ENCODE results near the gene WDR83. TPM values are rescaled to one million over a fixed set of nuclear protein-coding genes. Genes with fewer than 3 reads are reported as not detected.

Gene WDR83
- total and polyA plus RNA-seq, 2 donors (not counting 3 experiments of a cell fraction or from before 2014, with no cell fraction given) = 10.5 to 11.8 TPM

DNA sequence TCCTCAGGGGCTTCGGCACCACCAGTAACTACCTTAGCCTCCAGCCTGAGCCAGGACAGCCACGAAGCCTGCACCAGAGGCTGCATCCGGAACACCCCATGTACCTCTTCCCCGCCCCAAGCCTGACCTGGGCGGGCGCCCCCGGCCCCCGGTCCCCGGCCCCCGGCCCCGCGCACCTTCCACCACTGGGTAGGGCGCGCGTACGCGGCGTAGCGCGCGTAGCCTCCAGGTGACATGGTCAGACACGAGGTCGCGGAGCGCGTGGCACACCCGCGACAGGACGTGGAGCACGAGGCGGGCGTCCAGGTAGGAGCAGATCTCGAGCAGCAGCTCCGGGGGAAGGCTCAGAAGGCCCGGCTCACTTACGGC, 29.4 kb downstream of the WDR83 start:
- Histone ChIP-seq H3K27ac (ENCODE audit: insufficient read depth, low read depth, low read length) (no peak overlapping the region), H3K9me3 (replicated peaks; ENCODE audit: control insufficient read depth, insufficient read depth, low read length) (no peaks in the 10 kb centered on the region), H4K20me1 (replicated peaks; ENCODE audit: control insufficient read depth, extremely low read depth, insufficient read depth, low read length) (no peaks in the 10 kb centered on the region), H3K4me2 (ENCODE audit: insufficient read depth, low read length) (peak overlapping the region; percentile 64), H3K9ac (replicated peaks; ENCODE audit: extremely low read depth, insufficient read depth, low read length) (peak overlapping the region; percentile 22), H3K4me3 (replicated peaks in 1 of 3; ENCODE audit: insufficient read depth in 1 of 3, low read depth in 1 of 3, low read length in 3 of 3) (peak overlapping the region; percentile 2 to 56 (median 31)), H3K9me1 (replicated peaks; ENCODE audit: control insufficient read depth, extremely low read depth, insufficient read depth, low read length) (no peaks in the 10 kb centered on the region), H3K27me3 (ENCODE audit: control insufficient read depth in 2 of 2, insufficient read depth in 2 of 2, low read length in 2 of 2) (no peaks in the 10 kb centered on the region), H3K4me1 (ENCODE audit: control insufficient read depth, extremely low read depth, insufficient read depth, low read length) (peaks cover 15% of the 10 kb centered on the region), H3K79me2 (ENCODE audit: control insufficient read depth, insufficient read depth, low read length) (no peaks in the 10 kb centered on the region), H3K36me3 (ENCODE audit: control insufficient read depth in 2 of 2, extremely low read depth in 1 of 2, insufficient read depth in 2 of 2, low read length in 2 of 2) (peaks cover 3 to 13% of the 10 kb centered on the region in 2 experiments), H2AFZ (ENCODE audit: low read depth, low read length) (peak overlapping the region; percentile 46)
- intact Hi-C loops (cut with micrococcal nuclease) = loop anchor here (1.0 kb wide), 2 partner anchors 26 to 41 kb away; partner anchors contain the start of gene GET3
- no TSS peak for BruUV-seq (replicated peaks)
- ChIA-PET CTCF (no interaction called here), POLR2A (no interaction called here)
- dilution Hi-C loops (cut with MboI; ENCODE audit: extremely low pct_ligation_motif_present, low sequenced_read_pairs) = no loop called here
- FAIRE-seq (no peak), DNase-seq (ENCODE audit: low read depth, low spot score) (no peak)
- TF ChIP-seq MYC (IDR thresholded peaks at IDR 0.05; ENCODE audit: low read depth, low read length) (no peak), POLR2AphosphoS5 (IDR thresholded peaks at IDR 0.05; ENCODE audit: insufficient read depth, low read depth, low read length) (no peak), POLR2A (IDR thresholded peaks at IDR 0.05; ENCODE audit: low read depth, low read length) (no peak), GATA2 (IDR thresholded peaks at IDR 0.05; ENCODE audit: insufficient read depth, insufficient read length, low read depth, low read length) (no peak), EZH2 (IDR thresholded peaks at IDR 0.05; ENCODE audit: borderline replicate concordance, low read depth, low read length, severe bottlenecking) (no peak), MAX (IDR thresholded peaks at IDR 0.05; ENCODE audit: insufficient read depth, insufficient read length) (no peak), FOS (IDR thresholded peaks at IDR 0.05; ENCODE audit: borderline replicate concordance, insufficient read depth, low read length) (no peak), JUN (IDR thresholded peaks at IDR 0.05; ENCODE audit: borderline replicate concordance, insufficient read depth, insufficient read length, low read depth) (no peak)
- TF ChIP-seq, protein P1, sequence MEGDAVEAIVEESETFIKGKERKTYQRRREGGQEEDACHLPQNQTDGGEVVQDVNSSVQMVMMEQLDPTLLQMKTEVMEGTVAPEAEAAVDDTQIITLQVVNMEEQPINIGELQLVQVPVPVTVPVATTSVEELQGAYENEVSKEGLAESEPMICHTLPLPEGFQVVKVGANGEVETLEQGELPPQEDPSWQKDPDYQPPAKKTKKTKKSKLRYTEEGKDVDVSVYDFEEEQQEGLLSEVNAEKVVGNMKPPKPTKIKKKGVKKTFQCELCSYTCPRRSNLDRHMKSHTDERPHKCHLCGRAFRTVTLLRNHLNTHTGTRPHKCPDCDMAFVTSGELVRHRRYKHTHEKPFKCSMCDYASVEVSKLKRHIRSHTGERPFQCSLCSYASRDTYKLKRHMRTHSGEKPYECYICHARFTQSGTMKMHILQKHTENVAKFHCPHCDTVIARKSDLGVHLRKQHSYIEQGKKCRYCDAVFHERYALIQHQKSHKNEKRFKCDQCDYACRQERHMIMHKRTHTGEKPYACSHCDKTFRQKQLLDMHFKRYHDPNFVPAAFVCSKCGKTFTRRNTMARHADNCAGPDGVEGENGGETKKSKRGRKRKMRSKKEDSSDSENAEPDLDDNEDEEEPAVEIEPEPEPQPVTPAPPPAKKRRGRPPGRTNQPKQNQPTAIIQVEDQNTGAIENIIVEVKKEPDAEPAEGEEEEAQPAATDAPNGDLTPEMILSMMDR (IDR thresholded peaks at IDR 0.05; ENCODE audit: extremely low read depth in 1 of 2, insufficient read depth in 1 of 2, low read depth in 1 of 2, low read length in 2 of 2) = no peak
